ENCODE data around the gene NRXN2.

Gene NRXN2

GRCh38 chr11:64762674-64763525 is 39.9 kb upstream of the NRXN2 start (continued):
- TF ChIP-seq ZNF169 (tag by site-specific recombination; IDR thresholded peaks at IDR 0.05) (no peak), ZNF600 (tag by site-specific recombination; IDR thresholded peaks at IDR 0.05) (0 out of 2 replicates have a peak, but pooled peaks have one; percentile 54), OSR2 (tag by site-specific recombination; IDR thresholded peaks at IDR 0.05) (peak; percentile 87), ZNF549 (tag by site-specific recombination; IDR thresholded peaks at IDR 0.05) (no peak), ZNF416 (tag by site-specific recombination; IDR thresholded peaks at IDR 0.05) (no peak), ZNF140 (tag by site-specific recombination; IDR thresholded peaks at IDR 0.05) (no peak), GLIS1 (tag by site-specific recombination; IDR thresholded peaks at IDR 0.05) (peak; percentile 61), ZNF585B (tag by site-specific recombination; IDR thresholded peaks at IDR 0.05) (no peak), KLF10 (tag by site-specific recombination; IDR thresholded peaks at IDR 0.05) (peak; percentile 58; the same call in 1 of the 2 replicates), ZNF121 (tag by site-specific recombination; IDR thresholded peaks at IDR 0.05) (no peak), ZNF596 (tag by site-specific recombination; IDR thresholded peaks at IDR 0.05) (no peak), YY1 (tag by site-specific recombination; IDR thresholded peaks at IDR 0.05) (no peak), PRDM6 (tag by site-specific recombination; IDR thresholded peaks at IDR 0.05) (peak; percentile 42; the same call in 1 of the 2 replicates), ZNF280C (tag by site-specific recombination; IDR thresholded peaks at IDR 0.05) (no peak), ZNF133 (tag by site-specific recombination; IDR thresholded peaks at IDR 0.05) (no peak), ZNF426 (tag by site-specific recombination; IDR thresholded peaks at IDR 0.05) (no peak), ZNF174 (tag by site-specific recombination; IDR thresholded peaks at IDR 0.05) (no peak), ZNF544 (tag by site-specific recombination; IDR thresholded peaks at IDR 0.05) (no peak), ZSCAN30 (tag by site-specific recombination; IDR thresholded peaks at IDR 0.05) (no peak), ZNF280D (tag by site-specific recombination; IDR thresholded peaks at IDR 0.05) (no peak), ZNF488 (tag by site-specific recombination; IDR thresholded peaks at IDR 0.05) (no peak), ZNF394 (tag by site-specific recombination; IDR thresholded peaks at IDR 0.05; ENCODE audit: borderline replicate concordance) (peak; percentile 89), ZNF354C (tag by site-specific recombination; IDR thresholded peaks at IDR 0.05; ENCODE audit: borderline replicate concordance, low read depth) (no peak), ZFP37 (tag by site-specific recombination; IDR thresholded peaks at IDR 0.05) (no peak), ZNF785 (tag by site-specific recombination; IDR thresholded peaks at IDR 0.05) (no peak), ZNF704 (tag by site-specific recombination; IDR thresholded peaks at IDR 0.05) (no peak), ZBTB17 (tag by site-specific recombination; IDR thresholded peaks at IDR 0.05) (no peak)
